GM21528 (cell line): ENCODE data around the gene AMPD3.

Source experiments
- ATAC-seq: cut with Tn5 transposase; IDR thresholded peaks from one replicate; pipeline ENCODE4 v1.9.1; 2021; ENCODE audit warnings: mild to moderate bottlenecking, moderate library complexity; ENCODE audit not compliant: unreplicated experiment, low FRiP score

AMPD3 gene

GRCh38 chr11:10454878-10455631, at the start of gene AMPD3:
Gene AMPD3, plus strand, starts transcription at chr11:10455264. Its CDS starts 6,256 bp downstream, at chr11:10461520.
- ATAC-seq, result no peak

- ATAC-seq, result no peak
Measured at GRCh38 chr11:10405865-10406592, 49.0 kb upstream of the AMPD3 start.

DNA sequence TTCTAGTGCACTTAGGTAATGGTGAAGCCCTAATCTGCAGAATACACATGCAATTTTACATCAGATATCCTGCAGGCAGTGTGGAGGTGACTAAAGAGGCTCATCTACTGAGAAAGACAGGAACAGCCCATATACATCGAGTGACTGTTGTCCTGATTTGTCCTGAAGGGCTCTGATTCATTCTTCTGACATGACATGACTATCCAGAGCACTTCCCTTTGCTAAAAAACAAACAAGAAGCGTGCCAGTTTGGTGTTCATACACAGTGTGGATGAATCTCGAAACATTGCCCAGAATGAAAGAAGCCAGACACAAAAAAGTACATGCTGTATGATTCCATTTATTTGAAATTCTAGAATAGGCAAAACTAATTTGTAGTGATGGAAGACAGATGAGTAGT, 48.0 kb upstream of the AMPD3 start:
- ATAC-seq, result no peak

GRCh38 chr11:10407749-10408685, 47.0 kb upstream of the AMPD3 start:
- no peak for ATAC-seq

GRCh38 chr11:10409207-10409661, 45.8 kb upstream of the AMPD3 start:
- no peak for ATAC-seq

GRCh38 chr11:10410106-10410843, 44.8 kb upstream of the AMPD3 start:
- ATAC-seq, result no peak

DNA sequence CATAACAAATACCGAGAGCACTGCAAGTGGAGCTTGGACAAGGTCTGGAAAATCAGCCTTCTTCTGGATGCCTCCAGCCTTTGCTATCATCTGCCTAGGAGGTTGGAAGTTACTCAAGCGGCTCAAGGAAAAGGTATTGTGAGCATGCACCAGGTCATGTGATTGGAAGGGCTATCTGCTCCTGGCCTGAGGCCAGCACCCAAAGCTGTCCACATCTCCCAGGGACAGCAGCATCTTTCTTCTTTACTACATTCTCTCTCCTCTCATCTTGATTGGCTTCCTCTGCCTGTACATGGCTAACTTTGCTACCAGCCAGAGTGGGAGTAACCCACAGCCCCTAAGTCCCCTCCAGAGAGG, 44.2 kb upstream of the AMPD3 start:
- no peak for ATAC-seq

DNA sequence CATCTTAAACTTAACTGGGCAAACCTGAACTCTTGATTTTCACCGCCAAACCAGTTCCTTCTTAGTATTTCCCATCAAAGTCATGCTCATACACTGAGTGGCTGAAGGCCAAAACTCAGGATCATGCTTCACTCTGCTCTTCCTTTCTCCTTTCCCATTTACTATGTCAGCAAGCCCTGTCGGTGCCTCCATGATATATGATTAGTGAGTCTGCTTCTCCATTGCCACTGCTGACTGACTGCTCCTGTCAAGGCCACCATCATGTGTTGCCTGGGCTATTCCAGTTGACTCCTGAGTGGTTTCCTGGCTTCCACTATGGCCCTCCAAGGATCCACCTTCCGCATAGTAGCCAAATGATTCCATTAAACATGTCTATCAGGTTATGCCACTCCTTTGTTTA, 42.8 kb upstream of the AMPD3 start:
- no peak for ATAC-seq

GRCh38 chr11:10413268-10413667, 41.8 kb upstream of the AMPD3 start:
- no peak for ATAC-seq

DNA sequence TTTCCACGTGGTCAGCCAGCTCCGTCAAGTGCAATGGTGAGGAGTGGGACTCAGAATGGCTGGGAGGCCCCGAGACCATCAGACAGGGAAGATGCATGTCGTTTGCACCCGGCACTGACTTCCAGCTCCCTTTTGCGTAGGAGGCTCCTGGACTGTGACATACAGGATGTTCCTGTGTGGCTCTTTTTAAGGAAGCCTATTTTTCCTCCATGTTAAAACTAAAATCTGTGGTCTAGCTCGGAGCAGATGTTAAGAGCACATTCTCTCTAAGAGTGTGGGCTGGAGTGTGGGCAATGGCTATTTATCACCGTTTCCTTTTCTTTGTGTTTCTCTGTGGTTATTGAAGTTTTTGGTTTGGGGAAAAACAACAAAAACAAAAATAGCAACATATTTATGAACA, 40.9 kb upstream of the AMPD3 start:
- no peak for ATAC-seq

- no peak for ATAC-seq
Measured at GRCh38 chr11:10414659-10415058, 40.4 kb upstream of the AMPD3 start.

GRCh38 chr11:10415817-10416392, 39.2 kb upstream of the AMPD3 start:
- no peak for ATAC-seq

DNA sequence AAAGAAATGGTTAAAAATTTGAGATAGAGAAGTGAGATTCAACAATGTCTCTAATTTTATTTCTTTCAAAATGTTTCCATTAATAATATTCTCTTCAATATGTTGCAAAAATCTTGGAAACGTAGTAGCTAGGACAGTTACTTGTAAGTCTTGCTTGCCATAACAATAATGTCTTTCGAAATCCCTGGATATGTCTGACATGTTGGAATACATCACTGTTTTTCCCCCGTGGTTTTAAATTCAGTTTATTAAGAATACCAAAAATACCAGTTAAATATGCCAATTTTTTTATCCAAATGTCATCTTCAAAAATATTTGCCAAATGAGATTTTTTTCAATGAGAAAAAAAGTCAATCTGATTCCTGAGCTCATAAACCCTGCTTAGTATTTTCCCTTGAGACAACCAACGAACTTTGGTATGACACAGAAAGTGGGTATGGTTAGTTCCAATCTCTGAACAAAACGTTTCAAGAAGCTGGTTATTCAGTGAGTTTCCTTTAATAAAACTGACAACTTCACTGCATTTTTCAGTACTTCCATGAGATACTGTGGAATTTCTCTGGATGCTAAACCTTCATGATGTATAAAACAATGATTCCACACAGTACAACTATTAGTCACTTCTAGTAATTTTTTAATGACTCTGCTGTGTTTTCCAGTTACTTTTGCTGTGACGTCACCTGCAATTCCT, 36.7 kb upstream of the AMPD3 start:
- no peak for ATAC-seq

- ATAC-seq, result no peak
Measured at GRCh38 chr11:10418950-10419310, 36.1 kb upstream of the AMPD3 start.

- no peak for ATAC-seq
Measured at GRCh38 chr11:10426475-10426874, 28.6 kb upstream of the AMPD3 start.

DNA sequence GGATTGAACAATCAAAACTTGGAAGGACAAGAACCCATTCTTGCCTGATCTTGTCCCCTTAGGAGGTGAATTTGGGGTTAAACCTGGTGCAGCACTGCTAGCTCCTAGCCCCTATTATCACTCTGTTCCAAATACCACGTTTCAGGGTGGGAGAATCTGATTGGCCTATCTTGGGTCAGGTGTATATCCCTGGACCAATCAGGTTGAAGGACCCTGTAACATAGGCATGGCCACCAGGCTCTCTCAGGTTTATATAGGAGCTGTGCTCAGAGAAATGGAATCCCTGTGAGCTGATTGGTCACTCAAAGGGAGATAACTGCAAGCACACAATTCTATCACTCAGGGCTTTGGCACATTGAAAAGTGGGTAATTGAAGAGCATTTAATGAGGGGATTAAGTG, 26.6 kb upstream of the AMPD3 start:
- no peak for ATAC-seq

GRCh38 chr11:10429526-10429925, 25.5 kb upstream of the AMPD3 start:
- no peak for ATAC-seq

DNA sequence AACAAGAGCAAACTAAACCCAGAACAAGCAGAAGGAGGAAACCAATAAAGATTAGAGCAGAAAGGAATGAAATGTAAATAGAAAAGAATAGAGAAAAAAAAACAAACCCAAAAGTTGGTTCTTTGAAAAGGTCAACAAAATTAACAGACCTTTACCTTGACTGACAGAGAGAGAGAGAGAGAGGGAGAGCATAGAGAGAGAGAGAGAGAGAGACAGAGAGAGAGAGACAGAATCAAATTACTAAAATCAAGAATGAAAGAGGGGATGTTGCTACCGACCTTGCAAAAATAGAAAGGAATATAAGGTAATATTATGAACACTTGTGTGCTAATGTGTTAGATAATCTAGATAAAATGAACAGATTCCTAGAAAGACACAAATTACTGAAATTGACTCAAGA, 22.6 kb upstream of the AMPD3 start:
- ATAC-seq, result no peak

DNA sequence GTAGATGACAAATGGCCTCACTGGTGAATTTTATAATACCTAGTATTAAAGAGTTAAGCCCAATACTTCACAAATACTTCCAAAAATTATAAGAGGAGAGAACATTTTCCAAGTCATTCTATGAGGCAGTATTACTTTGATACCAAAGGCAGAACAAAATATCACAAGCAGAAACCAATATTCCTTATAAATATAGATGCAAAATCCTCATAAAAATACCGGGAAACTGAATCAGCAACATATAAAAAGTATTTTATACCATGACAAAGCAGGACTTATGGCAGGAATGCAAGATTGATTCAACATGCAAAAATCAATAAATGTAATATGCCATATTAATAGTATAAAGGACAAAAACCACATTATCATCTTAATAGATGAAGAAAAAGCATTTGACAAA, 22.1 kb upstream of the AMPD3 start:
- ATAC-seq, result no peak
